NCI-H2227 (cell line): Measurements from ENCODE around the gene ANKRD50.

Source experiments
- DNase-seq: peaks from one replicate; lab custom pipeline; 2025; ENCODE audit not compliant: unreplicated experiment; lab: John Stamatoyannopoulos, UW

The ANKRD50 gene

GRCh38 chr4:124640022-124640730 lies 72.4 kb downstream of the ANKRD50 start:
- DNase-seq = no peak

DNA sequence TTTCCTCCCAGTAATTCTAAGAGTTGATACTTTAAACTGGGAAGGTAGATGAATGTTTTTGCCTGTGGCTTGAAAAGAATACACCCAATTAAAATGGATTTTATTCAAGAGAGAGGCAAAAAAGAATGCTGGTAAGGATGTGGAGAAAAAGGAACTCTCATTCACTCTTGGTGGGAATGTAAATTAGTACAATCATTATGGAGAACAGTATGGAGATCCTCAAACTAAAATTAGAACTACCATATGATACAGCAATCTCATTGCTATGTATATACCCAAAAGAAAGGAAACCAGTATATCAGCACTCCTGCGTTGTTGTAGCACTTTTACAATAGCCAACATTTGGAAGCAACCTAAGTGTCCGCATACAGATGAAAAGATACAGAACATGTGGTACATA lies 75.2 kb downstream of the ANKRD50 start:
- DNase-seq = no peak

DNA sequence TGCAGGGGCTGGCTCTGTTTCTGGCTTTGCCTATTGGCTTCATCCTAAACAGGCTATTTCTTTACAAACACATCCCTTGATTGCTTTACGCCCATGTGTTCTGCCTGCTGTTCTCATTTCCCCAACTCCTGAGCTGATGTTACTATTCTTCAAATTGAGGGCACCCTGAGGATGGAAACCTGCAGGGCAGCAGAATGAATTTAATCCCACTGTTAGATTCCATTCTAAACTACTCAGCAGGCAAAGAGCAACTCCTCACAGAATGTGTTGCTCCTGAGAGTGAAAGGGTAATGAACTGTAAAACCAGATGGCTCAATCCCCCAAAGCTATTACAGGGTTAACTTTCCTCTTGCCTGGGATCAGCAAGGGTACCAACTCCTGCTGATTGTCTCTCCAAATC lies 75.7 kb downstream of the ANKRD50 start:
- no peak for DNase-seq

DNA sequence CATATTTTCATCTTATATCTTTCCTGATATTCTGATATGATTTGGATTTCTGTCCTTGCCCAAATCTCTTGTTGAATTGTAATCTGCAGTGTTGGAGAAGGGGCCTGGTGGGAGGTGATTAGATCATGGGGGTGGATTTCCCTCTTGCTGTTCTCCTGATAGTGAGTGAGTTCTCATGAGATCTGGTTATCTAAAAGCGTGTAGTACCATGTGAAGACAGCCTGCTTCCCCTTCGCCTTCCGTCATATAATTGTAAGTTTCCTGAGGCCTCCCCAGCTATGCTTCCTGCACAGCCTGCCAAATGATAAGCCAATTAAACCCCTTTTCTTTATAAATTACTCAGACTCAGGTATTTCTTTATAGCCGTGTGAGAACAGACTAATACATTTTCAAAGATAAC lies 77.2 kb downstream of the ANKRD50 start:
- DNase-seq = no peak

GRCh38 chr4:124633285-124633941 lies 79.1 kb downstream of the ANKRD50 start:
- no peak for DNase-seq

DNA sequence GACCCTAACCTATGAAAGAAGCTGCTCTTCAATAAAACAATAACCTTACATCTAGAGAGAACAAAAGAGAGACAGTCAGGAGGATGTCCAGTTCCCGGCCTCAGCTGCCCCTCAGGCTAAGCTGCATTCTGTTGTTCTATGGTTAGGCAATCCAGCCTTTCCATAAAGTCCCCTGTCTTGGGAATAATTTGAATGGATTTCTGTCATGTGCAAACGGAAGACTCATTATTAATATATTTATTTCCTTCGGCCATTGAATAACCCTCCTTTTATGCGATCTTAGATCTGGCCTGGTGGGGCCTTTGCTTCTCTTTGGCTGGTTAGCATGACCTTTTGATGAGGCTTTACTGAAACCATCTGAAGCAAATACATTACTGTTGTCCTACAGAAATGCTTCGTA lies 80.1 kb downstream of the ANKRD50 start:
- DNase-seq = no peak

DNA sequence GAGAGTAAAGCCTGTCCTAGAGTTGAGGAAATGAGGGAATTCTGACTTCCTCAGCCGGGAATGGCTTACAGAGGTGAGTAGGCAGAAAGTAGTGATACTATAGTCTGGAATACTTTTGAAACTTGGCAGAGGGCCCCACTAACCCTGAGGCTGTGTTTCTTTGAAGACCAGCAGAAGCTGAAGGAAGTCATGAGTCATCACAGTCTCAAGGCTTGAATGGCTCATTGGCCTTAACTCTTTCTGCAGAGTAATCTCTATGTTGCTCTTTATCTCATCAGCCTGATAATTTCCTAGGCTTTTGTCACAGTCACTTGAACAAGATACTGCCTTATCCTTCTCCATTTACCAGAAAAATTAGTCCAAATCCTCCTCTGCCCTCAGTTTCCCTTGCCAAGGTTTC lies 80.8 kb downstream of the ANKRD50 start:
- no peak for DNase-seq

GRCh38 chr4:124629681-124630080 lies 82.9 kb downstream of the ANKRD50 start:
- DNase-seq = no peak
